Measurements from ENCODE around the gene PLPPR1.

Gene PLPPR1

GRCh38 chr9:101158361-101158760 is 129.8 kb downstream of the PLPPR1 start:
- no peaks in the 10 kb centered on the region for H3K9me3 ChIP-seq (ENCODE audit: control insufficient read depth, insufficient read depth, low read depth, low read length)
- H3K27ac ChIP-seq (ENCODE audit: low read depth, low read length) = no peak overlapping the region
- H3K27me3 ChIP-seq (ENCODE audit: control insufficient read depth, insufficient read depth, low read length) = no peaks in the 10 kb centered on the region
- no peaks in the 10 kb centered on the region for H3K4me1 ChIP-seq (ENCODE audit: control insufficient read depth, insufficient read depth, low read length)
- no peaks in the 10 kb centered on the region for H3K36me3 ChIP-seq (ENCODE audit: control insufficient read depth, insufficient read depth, low read length)
- no peak overlapping the region for H3K9ac ChIP-seq (ENCODE audit: low read length)
- H3K4me3 ChIP-seq (ENCODE audit: low read depth, low read length) = no peak overlapping the region

GRCh38 chr9:101162231-101162630 is 133.7 kb downstream of the PLPPR1 start:
- H3K4me3 ChIP-seq (ENCODE audit: low read depth, low read length) = no peak overlapping the region
- H3K36me3 ChIP-seq (ENCODE audit: control insufficient read depth, insufficient read depth, low read length) = no peaks in the 10 kb centered on the region
- H3K27ac ChIP-seq (ENCODE audit: low read depth, low read length) = no peak overlapping the region

GRCh38 chr9:101165131-101165530 is 136.6 kb downstream of the PLPPR1 start:
- H3K27me3 ChIP-seq (ENCODE audit: control insufficient read depth, insufficient read depth, low read length) = no peaks in the 10 kb centered on the region
- 0 out of 2 replicates have a peak, but pooled peaks cover 2% of the 10 kb centered on the region for H3K9me3 ChIP-seq (ENCODE audit: control insufficient read depth, insufficient read depth, low read depth, low read length)
- H3K4me1 ChIP-seq (ENCODE audit: control insufficient read depth, insufficient read depth, low read length) = no peaks in the 10 kb centered on the region; the same call in 1 of the 2 replicates
- H3K36me3 ChIP-seq (ENCODE audit: control insufficient read depth, insufficient read depth, low read length) = no peaks in the 10 kb centered on the region
- H3K4me3 ChIP-seq (ENCODE audit: low read depth, low read length) = no peak overlapping the region
- H3K27ac ChIP-seq (ENCODE audit: low read depth, low read length) = no peak overlapping the region
- H3K9ac ChIP-seq (ENCODE audit: low read length) = no peak overlapping the region

More at GRCh38 chr9:101162231-101162630, 133.7 kb downstream of the PLPPR1 start:
- Histone ChIP-seq H3K9me3 (ENCODE audit: control insufficient read depth, insufficient read depth, low read depth, low read length) (no peaks in the 10 kb centered on the region), H3K27me3 (ENCODE audit: control insufficient read depth, insufficient read depth, low read length) (no peaks in the 10 kb centered on the region), H3K9ac (ENCODE audit: low read length) (no peak overlapping the region), H3K4me1 (ENCODE audit: control insufficient read depth, insufficient read depth, low read length) (no peaks in the 10 kb centered on the region; the same call in 1 of the 2 replicates)

GRCh38 chr9:101167490-101168134 is 139.1 kb downstream of the PLPPR1 start:
- H3K27me3 ChIP-seq (ENCODE audit: control insufficient read depth, insufficient read depth, low read length) = no peaks in the 10 kb centered on the region
- no peak overlapping the region for H3K27ac ChIP-seq (ENCODE audit: low read depth, low read length)
- H3K4me1 ChIP-seq (ENCODE audit: control insufficient read depth, insufficient read depth, low read length) = no peaks in the 10 kb centered on the region; the same call in 1 of the 2 replicates
- H3K36me3 ChIP-seq (ENCODE audit: control insufficient read depth, insufficient read depth, low read length) = no peaks in the 10 kb centered on the region
- H3K9me3 ChIP-seq (ENCODE audit: control insufficient read depth, insufficient read depth, low read depth, low read length) = 0 out of 2 replicates have a peak, but pooled peaks cover 2% of the 10 kb centered on the region
- H3K4me3 ChIP-seq (ENCODE audit: low read depth, low read length) = no peak overlapping the region
- no peak overlapping the region for H3K9ac ChIP-seq (ENCODE audit: low read length)

GRCh38 chr9:101172616-101173015 is 144.1 kb downstream of the PLPPR1 start:
- H3K27ac ChIP-seq (ENCODE audit: low read depth, low read length) = no peak overlapping the region
- no peaks in the 10 kb centered on the region for H3K4me1 ChIP-seq (ENCODE audit: control insufficient read depth, insufficient read depth, low read length)
- no peak overlapping the region for H3K4me3 ChIP-seq (ENCODE audit: low read depth, low read length)
- H3K9ac ChIP-seq (ENCODE audit: low read length) = no peak overlapping the region
- no peaks in the 10 kb centered on the region for H3K36me3 ChIP-seq (ENCODE audit: control insufficient read depth, insufficient read depth, low read length)
- no peaks in the 10 kb centered on the region for H3K27me3 ChIP-seq (ENCODE audit: control insufficient read depth, insufficient read depth, low read length)
- 0 out of 2 replicates have a peak, but pooled peaks cover 2% of the 10 kb centered on the region for H3K9me3 ChIP-seq (ENCODE audit: control insufficient read depth, insufficient read depth, low read depth, low read length)

GRCh38 chr9:101173907-101174306 is 145.4 kb downstream of the PLPPR1 start:
- Histone ChIP-seq H3K4me3 (ENCODE audit: low read depth, low read length) (no peak overlapping the region), H3K36me3 (ENCODE audit: control insufficient read depth, insufficient read depth, low read length) (no peaks in the 10 kb centered on the region), H3K27me3 (ENCODE audit: control insufficient read depth, insufficient read depth, low read length) (no peaks in the 10 kb centered on the region), H3K27ac (ENCODE audit: low read depth, low read length) (no peak overlapping the region), H3K4me1 (ENCODE audit: control insufficient read depth, insufficient read depth, low read length) (no peaks in the 10 kb centered on the region), H3K9ac (ENCODE audit: low read length) (no peak overlapping the region), H3K9me3 (ENCODE audit: control insufficient read depth, insufficient read depth, low read depth, low read length) (0 out of 2 replicates have a peak, but pooled peaks cover 2% of the 10 kb centered on the region)

- Histone ChIP-seq H3K4me3 (ENCODE audit: low read depth, low read length) (no peak overlapping the region), H3K36me3 (ENCODE audit: control insufficient read depth, insufficient read depth, low read length) (no peaks in the 10 kb centered on the region), H3K27ac (ENCODE audit: low read depth, low read length) (no peak overlapping the region), H3K27me3 (ENCODE audit: control insufficient read depth, insufficient read depth, low read length) (no peaks in the 10 kb centered on the region), H3K4me1 (ENCODE audit: control insufficient read depth, insufficient read depth, low read length) (no peaks in the 10 kb centered on the region), H3K9ac (ENCODE audit: low read length) (no peak overlapping the region), H3K9me3 (ENCODE audit: control insufficient read depth, insufficient read depth, low read depth, low read length) (no peaks in the 10 kb centered on the region)
Observed at GRCh38 chr9:101176384-101176783, 147.9 kb downstream of the PLPPR1 start.

GRCh38 chr9:101184813-101185278 is 156.3 kb downstream of the PLPPR1 start:
- Histone ChIP-seq H3K9ac (ENCODE audit: low read length) (no peak overlapping the region), H3K4me3 (ENCODE audit: low read depth, low read length) (no peak overlapping the region), H3K36me3 (ENCODE audit: control insufficient read depth, insufficient read depth, low read length) (no peaks in the 10 kb centered on the region), H3K4me1 (ENCODE audit: control insufficient read depth, insufficient read depth, low read length) (no peaks in the 10 kb centered on the region), H3K27ac (ENCODE audit: low read depth, low read length) (no peak overlapping the region), H3K9me3 (ENCODE audit: control insufficient read depth, insufficient read depth, low read depth, low read length) (no peaks in the 10 kb centered on the region), H3K27me3 (ENCODE audit: control insufficient read depth, insufficient read depth, low read length) (no peaks in the 10 kb centered on the region)

- no peaks in the 10 kb centered on the region for H3K36me3 ChIP-seq (ENCODE audit: control insufficient read depth, insufficient read depth, low read length)
- H3K4me3 ChIP-seq (ENCODE audit: low read depth, low read length) = no peak overlapping the region
- no peaks in the 10 kb centered on the region for H3K9me3 ChIP-seq (ENCODE audit: control insufficient read depth, insufficient read depth, low read depth, low read length)
- H3K4me1 ChIP-seq (ENCODE audit: control insufficient read depth, insufficient read depth, low read length) = no peaks in the 10 kb centered on the region
- H3K27ac ChIP-seq (ENCODE audit: low read depth, low read length) = no peak overlapping the region
- H3K9ac ChIP-seq (ENCODE audit: low read length) = no peak overlapping the region
- H3K27me3 ChIP-seq (ENCODE audit: control insufficient read depth, insufficient read depth, low read length) = no peaks in the 10 kb centered on the region
Observed at GRCh38 chr9:101191723-101192122, 163.2 kb downstream of the PLPPR1 start.

GRCh38 chr9:101197026-101197425 is 168.5 kb downstream of the PLPPR1 start:
- Histone ChIP-seq H3K9ac (ENCODE audit: low read length) (no peak overlapping the region), H3K4me1 (ENCODE audit: control insufficient read depth, insufficient read depth, low read length) (no peaks in the 10 kb centered on the region), H3K27ac (ENCODE audit: low read depth, low read length) (no peak overlapping the region), H3K27me3 (ENCODE audit: control insufficient read depth, insufficient read depth, low read length) (no peaks in the 10 kb centered on the region), H3K9me3 (ENCODE audit: control insufficient read depth, insufficient read depth, low read depth, low read length) (no peaks in the 10 kb centered on the region), H3K4me3 (ENCODE audit: low read depth, low read length) (no peak overlapping the region), H3K36me3 (ENCODE audit: control insufficient read depth, insufficient read depth, low read length) (no peaks in the 10 kb centered on the region)

GRCh38 chr9:101200852-101201251 is 172.3 kb downstream of the PLPPR1 start:
- Histone ChIP-seq H3K9ac (ENCODE audit: low read length) (no peak overlapping the region), H3K36me3 (ENCODE audit: control insufficient read depth, insufficient read depth, low read length) (no peaks in the 10 kb centered on the region), H3K9me3 (ENCODE audit: control insufficient read depth, insufficient read depth, low read depth, low read length) (no peaks in the 10 kb centered on the region), H3K4me1 (ENCODE audit: control insufficient read depth, insufficient read depth, low read length) (no peaks in the 10 kb centered on the region), H3K27me3 (ENCODE audit: control insufficient read depth, insufficient read depth, low read length) (no peaks in the 10 kb centered on the region), H3K4me3 (ENCODE audit: low read depth, low read length) (no peak overlapping the region), H3K27ac (ENCODE audit: low read depth, low read length) (no peak overlapping the region)
